ENCODE measurements around the gene JMJD4.

JMJD4 gene

GRCh38 chr1:227734856-227735538 is at the start of gene JMJD4, which contains the start of gene SNAP47:
Gene JMJD4, minus strand, starts transcription at chr1:227735302. Its CDS starts 29 bp downstream, at chr1:227735273.
Gene SNAP47, plus strand, starts transcription at chr1:227735435. Its CDS starts 12,302 bp downstream, at chr1:227747737.
- DNase-seq, result peak; percentile 85

- no peak for DNase-seq
These were observed 47.1 kb upstream of the JMJD4 start for GRCh38 chr1:227782226-227782625.

GRCh38 chr1:227781314-227781930 is 46.3 kb upstream of the JMJD4 start:
- DNase-seq, result no peak

GRCh38 chr1:227780101-227781044 is 45.3 kb upstream of the JMJD4 start:
- DNase-seq, result peak; percentile 63

GRCh38 chr1:227779685-227780084 is 44.6 kb upstream of the JMJD4 start:
- no peak for DNase-seq

- DNase-seq, result no peak
These were observed 43.9 kb upstream of the JMJD4 start for GRCh38 chr1:227779021-227779441.

- no peak for DNase-seq
These were observed 43.4 kb upstream of the JMJD4 start for GRCh38 chr1:227778401-227778947.

GRCh38 chr1:227777646-227778045 is 42.5 kb upstream of the JMJD4 start:
- DNase-seq, result no peak

- DNase-seq, result no peak
These were observed 42.1 kb upstream of the JMJD4 start for GRCh38 chr1:227777156-227777555.

GRCh38 chr1:227776331-227776771 is 41.2 kb upstream of the JMJD4 start:
- no peak for DNase-seq

- no peak for DNase-seq
These were observed 40.7 kb upstream of the JMJD4 start for GRCh38 chr1:227775841-227776240.

- DNase-seq, result no peak
These were observed 39.9 kb upstream of the JMJD4 start for GRCh38 chr1:227774821-227775661.

- DNase-seq, result peak; percentile 48
These were observed 39.1 kb upstream of the JMJD4 start for GRCh38 chr1:227774051-227774731.

GRCh38 chr1:227773558-227773957 is 38.5 kb upstream of the JMJD4 start:
- DNase-seq, result no peak

- DNase-seq, result no peak
These were observed 36.7 kb upstream of the JMJD4 start for GRCh38 chr1:227771771-227772170.

- DNase-seq, result no peak
These were observed 36.2 kb upstream of the JMJD4 start for GRCh38 chr1:227771326-227771725.

GRCh38 chr1:227770812-227771211 is 35.7 kb upstream of the JMJD4 start:
- no peak for DNase-seq

- no peak for DNase-seq
These were observed 34.9 kb upstream of the JMJD4 start for GRCh38 chr1:227769936-227770494.

- no peak for DNase-seq
These were observed 34.2 kb upstream of the JMJD4 start for GRCh38 chr1:227769047-227769935.

- no peak for DNase-seq
These were observed 33.5 kb upstream of the JMJD4 start for GRCh38 chr1:227768640-227769039.

Data from COR-L47 (cell line).